GM10266 (cell line): Measurements from ENCODE around the gene CARS1.

ENCODE experiments used
- DNase-seq: peaks from one replicate; pipeline ENCODE4 v3.0.0; 2012; ENCODE audit errors: extremely low spot score
- TF ChIP-seq, protein P1 (sequence below): IDR thresholded peaks from 2 replicates; pipeline ENCODE4 v1.5.1; 2012; ENCODE audit warnings: mild to moderate bottlenecking, low read depth; ENCODE audit not compliant: control insufficient read depth, insufficient read depth; ENCODE audit errors: missing control alignments

CARS1 gene

DNA sequence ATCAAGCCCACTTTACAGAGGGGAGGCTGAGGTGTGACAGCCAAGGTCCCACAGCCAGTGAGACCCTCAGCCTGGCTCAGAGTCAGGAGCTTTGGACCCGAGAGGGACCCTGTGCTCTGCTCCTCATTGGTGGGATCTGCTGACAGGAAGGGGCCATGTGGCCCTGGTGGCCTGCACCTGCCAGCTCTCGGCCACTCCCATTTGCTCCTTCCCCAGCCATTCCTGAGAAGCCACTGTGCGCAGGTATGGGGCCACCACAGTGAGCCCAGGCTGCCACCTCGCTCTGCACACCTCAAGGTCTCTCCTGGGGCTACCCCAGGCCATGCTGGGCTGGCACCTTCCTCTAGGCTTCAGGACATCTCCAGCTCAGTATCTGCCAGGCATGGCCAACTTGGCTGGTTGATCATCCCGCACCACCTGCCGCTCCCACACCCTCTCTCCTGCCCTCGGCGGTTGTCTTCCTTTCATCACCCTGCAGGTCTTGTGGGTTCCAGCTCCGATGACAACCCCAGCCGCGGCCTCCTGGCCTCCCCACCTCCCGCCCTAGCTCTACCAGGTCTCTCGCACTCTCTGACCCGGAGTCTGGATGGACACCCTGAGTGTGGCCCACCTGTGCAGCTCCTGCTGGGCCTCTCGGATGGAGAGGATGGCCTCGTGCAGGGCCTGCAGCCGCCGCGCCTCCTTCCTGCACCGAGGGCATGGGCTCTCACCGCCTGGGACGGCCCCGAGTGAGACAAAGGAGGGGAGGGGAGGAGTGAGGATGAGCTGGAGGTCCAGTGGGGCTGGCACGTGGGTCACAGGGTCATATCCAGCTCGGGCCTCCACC, 32.2 kb upstream of the CARS1 start:
- TF ChIP-seq, protein P1, sequence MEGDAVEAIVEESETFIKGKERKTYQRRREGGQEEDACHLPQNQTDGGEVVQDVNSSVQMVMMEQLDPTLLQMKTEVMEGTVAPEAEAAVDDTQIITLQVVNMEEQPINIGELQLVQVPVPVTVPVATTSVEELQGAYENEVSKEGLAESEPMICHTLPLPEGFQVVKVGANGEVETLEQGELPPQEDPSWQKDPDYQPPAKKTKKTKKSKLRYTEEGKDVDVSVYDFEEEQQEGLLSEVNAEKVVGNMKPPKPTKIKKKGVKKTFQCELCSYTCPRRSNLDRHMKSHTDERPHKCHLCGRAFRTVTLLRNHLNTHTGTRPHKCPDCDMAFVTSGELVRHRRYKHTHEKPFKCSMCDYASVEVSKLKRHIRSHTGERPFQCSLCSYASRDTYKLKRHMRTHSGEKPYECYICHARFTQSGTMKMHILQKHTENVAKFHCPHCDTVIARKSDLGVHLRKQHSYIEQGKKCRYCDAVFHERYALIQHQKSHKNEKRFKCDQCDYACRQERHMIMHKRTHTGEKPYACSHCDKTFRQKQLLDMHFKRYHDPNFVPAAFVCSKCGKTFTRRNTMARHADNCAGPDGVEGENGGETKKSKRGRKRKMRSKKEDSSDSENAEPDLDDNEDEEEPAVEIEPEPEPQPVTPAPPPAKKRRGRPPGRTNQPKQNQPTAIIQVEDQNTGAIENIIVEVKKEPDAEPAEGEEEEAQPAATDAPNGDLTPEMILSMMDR: no peak
- no peak for DNase-seq

DNA sequence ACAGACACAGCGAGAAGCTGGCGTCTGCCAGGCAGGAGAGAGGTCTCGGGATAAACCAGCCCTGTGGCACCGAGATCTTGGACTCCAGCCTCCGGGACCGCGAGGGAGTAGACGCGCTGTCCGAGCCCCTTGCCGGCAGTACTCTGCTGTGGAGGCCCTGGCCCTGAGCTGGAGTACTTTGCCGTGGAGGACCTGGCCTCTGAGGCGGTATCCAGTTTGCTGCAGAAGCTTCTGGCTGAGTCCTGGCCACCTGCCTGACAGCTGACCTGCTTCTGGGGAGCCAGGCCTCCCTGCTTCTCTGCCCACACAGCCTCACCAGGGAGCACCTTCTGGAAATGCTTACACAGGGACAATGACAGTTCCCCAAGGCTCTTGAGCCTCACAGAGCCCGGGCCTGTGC, 31.6 kb upstream of the CARS1 start:
- TF ChIP-seq, protein P1: no peak

DNA sequence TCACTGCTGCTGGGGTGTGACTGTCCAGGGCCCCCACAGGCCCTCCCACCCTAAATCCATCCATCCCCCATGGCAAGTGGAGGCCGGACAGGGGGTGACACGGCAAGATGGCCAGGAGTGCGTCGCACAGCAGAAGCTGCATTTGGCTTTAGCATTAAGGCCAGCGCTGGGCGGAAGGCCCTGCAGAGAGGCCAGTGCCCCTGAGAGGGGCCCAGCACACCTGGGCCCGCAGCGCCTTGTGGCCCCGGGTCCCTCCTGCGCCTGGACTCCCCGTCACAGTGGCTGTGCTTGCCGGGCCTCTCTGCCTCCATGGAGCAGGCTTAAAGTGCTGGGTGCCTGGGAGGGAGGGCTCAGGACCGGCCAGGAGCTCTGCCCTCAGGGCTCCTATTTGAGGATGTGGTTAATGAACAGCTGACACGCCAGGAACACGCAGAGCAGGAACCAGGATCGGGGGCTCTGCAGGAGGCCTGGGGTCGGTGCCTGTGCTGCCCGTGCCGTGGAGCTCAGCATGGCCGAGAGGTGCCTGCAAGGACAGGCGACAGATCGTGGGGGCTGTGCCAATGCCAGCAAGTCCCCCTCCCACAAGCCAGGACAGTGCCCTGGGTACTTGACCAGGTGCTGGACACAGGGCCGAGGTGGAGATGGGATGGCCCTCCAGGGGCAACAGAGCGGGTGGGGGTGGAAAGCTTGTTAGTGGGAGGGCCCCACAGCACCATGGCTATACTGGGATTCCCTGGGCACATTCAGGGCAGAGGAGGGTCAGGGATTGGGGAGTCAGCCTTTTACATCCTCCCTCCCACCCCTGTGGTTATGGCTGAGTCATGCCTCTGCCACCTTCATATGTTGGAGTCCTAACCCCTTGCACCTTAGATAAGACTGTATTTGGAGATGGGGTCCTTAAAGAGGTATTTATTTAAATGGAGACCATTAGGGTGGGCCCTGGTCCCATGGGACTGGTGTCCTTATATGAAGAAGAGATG, 30.9 kb upstream of the CARS1 start:
- TF ChIP-seq, protein P1: no peak
- no peak for DNase-seq

More for the DNA sequence above, 31.6 kb upstream of the CARS1 start:
- DNase-seq: no peak

DNA sequence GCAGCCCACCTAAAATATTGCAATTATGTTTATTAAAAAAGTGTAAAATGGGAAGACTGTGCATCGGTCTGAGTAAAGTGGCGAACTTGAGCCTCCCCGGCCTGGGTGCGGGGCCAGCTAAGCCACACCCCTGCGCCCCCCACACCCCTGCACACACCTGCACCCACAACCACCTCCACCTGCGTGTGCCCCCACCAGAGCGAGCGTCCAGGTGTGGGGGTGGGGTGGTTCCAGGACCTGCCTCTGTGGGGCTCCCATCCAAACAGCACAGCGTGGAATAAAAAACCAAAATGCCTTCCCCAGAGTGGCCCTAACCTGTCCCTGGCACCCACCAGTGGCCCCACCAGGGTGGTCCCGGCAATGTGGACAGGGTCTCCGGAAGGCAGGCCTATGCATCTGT, 30.1 kb upstream of the CARS1 start:
- DNase-seq: no peak
- TF ChIP-seq, protein P1: no peak

DNA sequence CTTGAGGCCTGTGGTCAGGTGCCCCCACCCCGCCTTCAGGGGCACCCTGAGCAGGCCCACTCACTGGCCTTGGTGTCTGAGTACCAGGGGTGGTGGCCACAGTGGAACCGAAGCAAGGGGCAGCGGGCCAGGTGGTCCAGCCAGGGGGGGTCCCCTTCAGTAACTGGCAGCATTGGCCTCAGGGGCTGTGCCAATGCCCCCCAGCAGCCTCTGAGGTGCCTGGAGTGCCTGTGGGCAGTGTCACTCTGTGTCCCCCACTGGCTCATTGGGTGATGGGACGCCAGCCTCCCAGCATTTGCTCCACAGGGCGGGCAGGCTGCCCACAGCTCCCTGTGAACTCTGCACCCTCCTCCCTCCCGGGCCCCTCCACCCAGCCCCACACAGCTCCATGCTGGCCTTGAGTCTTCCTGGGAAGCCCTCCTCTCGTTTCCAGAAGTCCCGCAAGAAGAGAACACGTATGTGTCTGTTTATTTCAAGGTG, 29.5 kb upstream of the CARS1 start:
- DNase-seq: no peak
- TF ChIP-seq, protein P1: no peak

DNA sequence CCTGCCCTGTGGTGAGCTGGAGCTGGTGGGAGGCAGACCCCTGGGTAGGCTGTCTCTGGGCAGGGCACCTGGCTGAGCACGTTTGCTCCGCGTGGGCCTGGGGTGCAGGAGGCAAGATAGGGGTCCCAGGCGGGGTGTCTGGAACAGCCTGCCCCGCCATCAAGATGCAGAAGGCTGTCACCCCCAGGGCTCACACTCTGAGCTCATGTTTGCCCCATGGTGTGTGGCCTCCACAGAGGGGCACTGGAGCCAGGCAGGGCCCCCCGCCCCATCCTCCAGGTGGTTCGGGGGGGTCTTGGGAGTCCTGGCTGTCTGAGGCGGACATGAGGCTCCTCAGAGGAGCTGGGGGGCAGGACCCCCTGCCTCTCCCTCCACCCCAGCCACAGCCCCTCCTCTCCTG, 28.9 kb upstream of the CARS1 start:
- no peak for DNase-seq
- TF ChIP-seq, protein P1: no peak
